MG63 (cell line): Measurements from ENCODE around the gene TEDC1. TPM values are rescaled to one million over a fixed set of nuclear protein-coding genes. Genes with fewer than 3 reads are reported as not detected.

Experiments
- DNase-seq: peaks from one replicate; pipeline ENCODE4 v3.0.0-alpha.2; 2020
- H3K27me3 ChIP-seq: fragments of 250-450 bp; sonication (Bioruptor Pico); 2 replicates; pipeline ENCODE4 v1.5.1; 2020; ENCODE audit warnings: mild to moderate bottlenecking, moderate library complexity
- H3K36me3 ChIP-seq: fragments of 250-450 bp; sonication (Bioruptor Pico); 2 replicates; pipeline ENCODE4 v1.5.1; 2020; ENCODE audit warnings: mild to moderate bottlenecking, moderate library complexity
- H3K4me3 ChIP-seq: fragments of 250-450 bp; sonication (Bioruptor Pico); 2 replicates; pipeline ENCODE4 v1.5.1; 2020; ENCODE audit warnings: mild to moderate bottlenecking, moderate library complexity
- H3K9me3 ChIP-seq: fragments of 250-450 bp; sonication (Bioruptor Pico); 2 replicates; pipeline ENCODE4 v1.5.1; 2020; ENCODE audit warnings: mild to moderate bottlenecking, moderate library complexity
- total RNA-seq: library from RNA; depleted of rRNA; stranded (reverse); fragments of >200 nt; shearing (Covaris generic); gene quantifications from 2 replicates; pipeline ENCODE4 v1.2.3, GENCODE V29; 2014; ENCODE audit warnings: low replicate concordance

Gene TEDC1
- total RNA-seq, 1 experiment from 2014 or later = 58.1 TPM

- no peaks in the 10 kb centered on the region for H3K27me3 ChIP-seq
- no peak overlapping the region for H3K4me3 ChIP-seq
- DNase-seq = no peak
- H3K9me3 ChIP-seq = no peaks in the 10 kb centered on the region
- H3K36me3 ChIP-seq = peaks cover 6% of the 10 kb centered on the region
Measured at GRCh38 chr14:105455086-105455640, 35.9 kb upstream of the TEDC1 start.

- no peak for DNase-seq
- Histone ChIP-seq H3K9me3 (no peaks in the 10 kb centered on the region), H3K36me3 (peaks cover 6% of the 10 kb centered on the region), H3K4me3 (no peak overlapping the region), H3K27me3 (no peaks in the 10 kb centered on the region)
Measured at GRCh38 chr14:105455766-105456660, 35.0 kb upstream of the TEDC1 start.

GRCh38 chr14:105456736-105457617, 34.1 kb upstream of the TEDC1 start:
- Histone ChIP-seq H3K27me3 (no peaks in the 10 kb centered on the region), H3K4me3 (no peak overlapping the region), H3K9me3 (no peaks in the 10 kb centered on the region), H3K36me3 (peaks cover 5% of the 10 kb centered on the region)
- DNase-seq = no peak

GRCh38 chr14:105458010-105458409, 33.0 kb upstream of the TEDC1 start:
- H3K36me3 ChIP-seq = no peaks in the 10 kb centered on the region; the same call in 1 of the 2 replicates
- no peak overlapping the region for H3K4me3 ChIP-seq
- no peaks in the 10 kb centered on the region for H3K9me3 ChIP-seq
- H3K27me3 ChIP-seq = no peaks in the 10 kb centered on the region
- no peak for DNase-seq

GRCh38 chr14:105458571-105458970, 32.5 kb upstream of the TEDC1 start:
- Histone ChIP-seq H3K9me3 (no peaks in the 10 kb centered on the region), H3K36me3 (no peaks in the 10 kb centered on the region), H3K27me3 (no peaks in the 10 kb centered on the region), H3K4me3 (no peak overlapping the region)
- DNase-seq = no peak

- H3K36me3 ChIP-seq = no peaks in the 10 kb centered on the region
- H3K4me3 ChIP-seq = no peak overlapping the region
- no peaks in the 10 kb centered on the region for H3K9me3 ChIP-seq
- no peak for DNase-seq
- no peaks in the 10 kb centered on the region for H3K27me3 ChIP-seq
Measured at GRCh38 chr14:105460116-105460515, 30.9 kb upstream of the TEDC1 start.

- Histone ChIP-seq H3K9me3 (no peaks in the 10 kb centered on the region), H3K27me3 (no peaks in the 10 kb centered on the region), H3K36me3 (no peaks in the 10 kb centered on the region), H3K4me3 (no peak overlapping the region)
- DNase-seq = no peak
Measured at GRCh38 chr14:105460616-105461015, 30.4 kb upstream of the TEDC1 start.

GRCh38 chr14:105461903-105462302, 29.1 kb upstream of the TEDC1 start:
- no peaks in the 10 kb centered on the region for H3K36me3 ChIP-seq
- H3K27me3 ChIP-seq = no peaks in the 10 kb centered on the region
- H3K9me3 ChIP-seq = no peaks in the 10 kb centered on the region
- H3K4me3 ChIP-seq = no peak overlapping the region
- no peak for DNase-seq

GRCh38 chr14:105464501-105464900, 26.5 kb upstream of the TEDC1 start:
- H3K36me3 ChIP-seq = peaks cover 5% of the 10 kb centered on the region; the same call in 1 of the 2 replicates
- no peaks in the 10 kb centered on the region for H3K27me3 ChIP-seq
- no peak overlapping the region for H3K4me3 ChIP-seq
- DNase-seq = no peak
- no peaks in the 10 kb centered on the region for H3K9me3 ChIP-seq

GRCh38 chr14:105465209-105466031, 25.6 kb upstream of the TEDC1 start:
- H3K36me3 ChIP-seq = peaks cover 7% of the 10 kb centered on the region; the same call in 1 of the 2 replicates
- H3K4me3 ChIP-seq = no peak overlapping the region
- H3K27me3 ChIP-seq = no peaks in the 10 kb centered on the region
- no peak for DNase-seq
- no peaks in the 10 kb centered on the region for H3K9me3 ChIP-seq

- Histone ChIP-seq H3K9me3 (no peaks in the 10 kb centered on the region), H3K27me3 (no peaks in the 10 kb centered on the region), H3K4me3 (no peak overlapping the region), H3K36me3 (peaks cover 9% of the 10 kb centered on the region; the same call in 1 of the 2 replicates)
- no peak for DNase-seq
Measured at GRCh38 chr14:105466531-105467248, 24.4 kb upstream of the TEDC1 start.

GRCh38 chr14:105467249-105467941, 23.7 kb upstream of the TEDC1 start:
- Histone ChIP-seq H3K4me3 (no peak overlapping the region), H3K27me3 (no peaks in the 10 kb centered on the region), H3K9me3 (no peaks in the 10 kb centered on the region), H3K36me3 (peaks cover 9% of the 10 kb centered on the region; the same call in 1 of the 2 replicates)
- DNase-seq = no peak

GRCh38 chr14:105467942-105468471, 23.0 kb upstream of the TEDC1 start:
- DNase-seq = no peak
- Histone ChIP-seq H3K36me3 (peaks cover 9% of the 10 kb centered on the region; the same call in 1 of the 2 replicates), H3K9me3 (no peaks in the 10 kb centered on the region), H3K27me3 (no peaks in the 10 kb centered on the region), H3K4me3 (no peak overlapping the region)

GRCh38 chr14:105468621-105469241, 22.3 kb upstream of the TEDC1 start:
- no peak overlapping the region for H3K4me3 ChIP-seq
- peaks cover 9% of the 10 kb centered on the region; the same call in 1 of the 2 replicates for H3K36me3 ChIP-seq

More at GRCh38 chr14:105468621-105469241, 22.3 kb upstream of the TEDC1 start:
- DNase-seq = peak; percentile 78
- H3K9me3 ChIP-seq = no peaks in the 10 kb centered on the region
- H3K27me3 ChIP-seq = no peaks in the 10 kb centered on the region
